Omental fat pad (tissue), 4 donors: ENCODE measurements around the gene SHANK1. TPM values are rescaled to one million over a fixed set of nuclear protein-coding genes. Genes with fewer than 3 reads are reported as not detected.

Experiments
- ATAC-seq: fragments of 150-250 bp; one replicate; pipeline ENCODE4 v1.9.1; 2016; ENCODE audit warnings: mild to moderate bottlenecking, moderate library complexity; ENCODE audit not compliant: low FRiP score
- DNase-seq: peaks from one replicate; pipeline ENCODE4 v3.0.0-alpha.2; 2019; ENCODE audit warnings: low spot score
- total RNA-seq, 4 donors: library from RNA; depleted of rRNA; stranded (reverse); fragments of >200 nt; gene quantifications; one replicate each; pipeline ENCODE4 v1.1.0, GENCODE V29; 2016
- TF ChIP-seq, protein P1 (sequence below), 3 donors: fragments of 450-650 bp; IDR thresholded peaks; one replicate each; pipeline ENCODE4 v1.5.1; 2016 to 2017; ENCODE audit warnings: antibody characterized with exemption in 3 of 3, mild to moderate bottlenecking in 3 of 3, moderate library complexity in 2 of 3

The SHANK1 gene
- total RNA-seq, 4 donors from 2014 or later: 0.37 to 2.2 TPM; not detected in 2

DNA sequence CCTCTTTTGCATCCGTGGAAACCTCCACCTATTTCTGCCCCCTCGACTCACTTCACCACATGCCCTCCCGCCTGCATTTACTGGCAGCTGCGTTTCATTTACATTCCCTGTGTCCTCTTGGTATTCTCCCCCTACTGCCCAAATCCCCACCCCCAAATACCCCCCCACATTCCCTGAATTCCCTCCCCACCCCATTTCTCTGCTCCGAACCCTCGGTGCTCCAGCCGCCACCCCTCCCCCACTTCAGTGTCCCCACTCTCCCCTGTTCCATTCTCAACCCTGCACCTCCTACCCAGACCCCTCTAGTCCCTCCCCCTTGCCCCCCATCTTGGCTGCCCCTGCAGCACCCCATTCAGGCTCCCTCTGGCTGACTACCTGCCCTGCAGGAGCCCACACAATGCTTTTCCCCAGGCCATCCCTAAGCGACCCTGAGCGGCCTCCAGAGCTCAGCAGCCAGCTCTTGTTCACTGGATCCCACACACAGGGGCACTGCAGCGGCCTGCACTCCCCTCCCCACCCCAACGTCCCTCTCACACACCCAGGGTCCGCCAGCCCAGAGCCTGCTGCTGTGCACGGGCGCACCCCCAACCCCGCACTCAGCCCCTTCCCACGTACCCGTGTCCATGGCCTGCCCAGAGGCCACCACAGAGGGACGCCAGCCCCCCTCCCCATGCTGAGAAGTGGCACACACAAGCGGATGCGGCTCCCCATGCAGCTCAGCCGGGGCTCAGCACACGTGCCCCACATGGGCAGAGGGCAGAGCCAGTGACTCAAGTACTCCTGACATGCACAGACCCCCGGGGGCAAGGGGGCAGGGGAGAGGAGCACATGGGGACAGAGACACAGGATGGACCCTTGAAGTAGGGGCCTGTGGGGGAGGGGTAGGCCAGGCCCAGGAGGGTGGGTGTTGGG lies 26.3 kb downstream of the SHANK1 start:
- TF ChIP-seq, protein P1, sequence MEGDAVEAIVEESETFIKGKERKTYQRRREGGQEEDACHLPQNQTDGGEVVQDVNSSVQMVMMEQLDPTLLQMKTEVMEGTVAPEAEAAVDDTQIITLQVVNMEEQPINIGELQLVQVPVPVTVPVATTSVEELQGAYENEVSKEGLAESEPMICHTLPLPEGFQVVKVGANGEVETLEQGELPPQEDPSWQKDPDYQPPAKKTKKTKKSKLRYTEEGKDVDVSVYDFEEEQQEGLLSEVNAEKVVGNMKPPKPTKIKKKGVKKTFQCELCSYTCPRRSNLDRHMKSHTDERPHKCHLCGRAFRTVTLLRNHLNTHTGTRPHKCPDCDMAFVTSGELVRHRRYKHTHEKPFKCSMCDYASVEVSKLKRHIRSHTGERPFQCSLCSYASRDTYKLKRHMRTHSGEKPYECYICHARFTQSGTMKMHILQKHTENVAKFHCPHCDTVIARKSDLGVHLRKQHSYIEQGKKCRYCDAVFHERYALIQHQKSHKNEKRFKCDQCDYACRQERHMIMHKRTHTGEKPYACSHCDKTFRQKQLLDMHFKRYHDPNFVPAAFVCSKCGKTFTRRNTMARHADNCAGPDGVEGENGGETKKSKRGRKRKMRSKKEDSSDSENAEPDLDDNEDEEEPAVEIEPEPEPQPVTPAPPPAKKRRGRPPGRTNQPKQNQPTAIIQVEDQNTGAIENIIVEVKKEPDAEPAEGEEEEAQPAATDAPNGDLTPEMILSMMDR (IDR thresholded peaks at IDR 0.05): no peak
- DNase-seq: no peak
- no peak for ATAC-seq

DNA sequence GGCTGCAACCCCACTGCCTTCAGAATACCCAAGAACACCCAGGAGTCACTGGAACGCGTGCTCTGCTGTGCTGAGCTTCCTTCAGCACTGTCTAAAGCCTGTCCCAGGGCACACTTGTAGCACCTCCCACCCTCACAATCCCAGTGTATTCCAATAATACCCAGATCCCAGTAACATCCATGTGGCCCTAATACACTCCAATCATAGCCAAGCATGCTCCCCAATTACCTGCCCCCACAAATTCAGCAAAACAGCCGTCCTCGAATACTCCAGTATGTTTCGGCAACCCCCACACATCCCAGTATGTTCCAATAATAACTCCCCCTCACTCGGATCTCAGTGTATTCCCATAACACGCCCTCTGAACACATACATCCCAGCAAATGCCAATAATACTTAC lies 29.2 kb downstream of the SHANK1 start:
- no peak for ATAC-seq
- no peak for DNase-seq

DNA sequence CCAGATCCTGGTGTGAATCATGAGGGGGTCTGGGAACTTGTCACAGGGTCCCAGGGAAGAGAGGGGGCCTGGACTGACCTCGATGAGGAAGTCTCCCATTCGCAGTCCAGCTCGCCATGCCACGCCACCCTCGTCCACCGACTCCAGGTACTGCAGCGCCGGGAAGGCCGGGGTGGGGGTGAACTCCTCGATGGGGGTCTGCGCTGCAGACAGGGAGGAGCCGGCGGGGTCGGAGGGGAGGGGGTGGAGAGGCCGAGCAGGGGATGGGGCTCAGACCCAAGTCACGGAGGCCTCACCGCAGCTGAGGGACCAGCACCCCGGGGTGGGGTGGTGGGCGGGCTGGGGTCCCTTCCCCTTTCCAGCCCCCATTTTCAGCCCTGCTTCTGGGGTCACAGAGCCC lies 30.8 kb downstream of the SHANK1 start:
- ATAC-seq (no peak), DNase-seq (no peak)
- TF ChIP-seq, protein P1 (IDR thresholded peaks at IDR 0.05): no peak

More for the DNA sequence above, 29.2 kb downstream of the SHANK1 start:
- TF ChIP-seq, protein P1 (IDR thresholded peaks at IDR 0.05): no peak

DNA sequence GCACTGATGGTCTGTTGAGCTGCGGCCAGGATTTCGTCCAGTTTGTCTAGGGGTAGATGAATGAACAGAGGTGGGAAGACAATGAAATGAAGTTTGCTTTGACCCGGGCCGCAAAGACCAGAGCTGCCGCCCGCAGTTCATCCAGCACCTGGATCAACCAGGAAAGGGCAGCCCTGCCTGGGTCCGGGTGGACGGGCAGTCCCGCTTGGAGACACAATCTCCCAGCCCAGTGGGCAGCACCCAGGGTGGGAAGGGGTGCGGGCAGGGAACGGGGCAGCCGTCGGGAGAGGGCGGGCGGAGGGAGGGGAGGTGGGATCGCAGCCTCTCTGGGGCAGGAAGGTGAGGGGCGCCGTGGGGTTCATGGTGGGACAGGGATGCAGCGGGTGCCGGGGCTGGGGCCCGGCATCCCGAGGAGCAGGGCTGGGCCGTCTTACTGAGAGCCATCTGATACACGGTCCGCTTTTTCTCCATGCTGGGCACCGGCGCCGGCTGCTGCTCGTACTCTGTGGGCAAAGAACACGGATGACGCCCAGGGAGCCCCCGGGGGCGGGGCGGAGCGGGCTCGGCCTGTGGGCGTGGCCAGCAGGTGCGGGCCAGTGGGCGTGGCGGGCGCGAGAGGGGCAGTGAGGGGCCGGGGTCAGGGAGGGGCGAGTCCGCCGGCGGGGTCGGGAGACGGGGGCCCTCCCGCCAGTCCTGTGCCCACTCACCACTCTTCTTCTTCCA lies 33.1 kb downstream of the SHANK1 start:
- TF ChIP-seq, protein P1 (IDR thresholded peaks at IDR 0.05): no peak
- no peak for DNase-seq

DNA sequence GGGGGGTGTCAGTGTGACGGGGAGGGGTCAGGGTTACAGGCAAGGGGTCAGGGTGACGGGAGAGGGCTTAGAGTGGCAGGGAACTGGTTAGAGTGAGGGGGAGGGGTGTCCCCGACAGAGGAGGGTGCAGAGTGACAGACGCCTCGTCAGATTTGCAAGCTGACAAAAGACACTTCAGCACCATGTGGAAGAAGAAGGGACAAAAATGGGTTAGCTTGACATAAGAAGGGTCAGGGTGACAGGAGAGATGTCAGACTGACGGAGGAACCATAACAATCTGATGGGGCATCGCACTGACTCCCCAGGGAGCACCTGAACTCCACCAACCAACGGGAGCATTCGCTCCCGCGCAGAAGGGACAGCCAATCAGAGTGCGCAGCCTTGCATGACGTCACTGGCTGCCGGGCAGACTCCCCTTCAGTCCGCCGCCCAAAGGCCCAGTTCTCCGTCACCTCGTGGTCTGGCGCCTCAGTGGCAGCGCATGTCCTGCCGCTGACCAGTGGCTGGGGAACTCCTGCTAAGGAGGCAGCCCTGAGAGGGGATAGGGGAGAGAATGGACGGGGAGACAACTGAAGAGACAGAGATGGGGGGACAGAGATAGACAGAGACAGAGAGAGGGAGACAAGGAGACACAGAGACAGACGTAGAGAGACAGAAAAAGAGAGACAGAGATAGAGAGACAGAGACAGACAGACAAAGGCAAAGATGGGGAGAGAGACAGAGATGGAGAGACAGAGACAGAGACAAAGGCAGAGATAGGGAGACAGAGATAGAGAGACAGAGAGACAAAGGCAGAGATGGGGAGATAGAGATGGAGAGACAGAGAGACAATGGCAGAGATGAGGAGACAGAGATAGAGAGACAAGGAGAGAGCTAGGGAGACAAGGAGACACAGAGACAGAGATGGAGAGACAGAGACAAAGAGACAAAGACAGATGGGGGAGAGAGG lies 40.2 kb downstream of the SHANK1 start:
- DNase-seq (peak; percentile 70), ATAC-seq (peak; percentile 80)
- TF ChIP-seq, protein P1 (IDR thresholded peaks at IDR 0.05): no peak

More for the DNA sequence above, 33.1 kb downstream of the SHANK1 start:
- no peak for ATAC-seq

DNA sequence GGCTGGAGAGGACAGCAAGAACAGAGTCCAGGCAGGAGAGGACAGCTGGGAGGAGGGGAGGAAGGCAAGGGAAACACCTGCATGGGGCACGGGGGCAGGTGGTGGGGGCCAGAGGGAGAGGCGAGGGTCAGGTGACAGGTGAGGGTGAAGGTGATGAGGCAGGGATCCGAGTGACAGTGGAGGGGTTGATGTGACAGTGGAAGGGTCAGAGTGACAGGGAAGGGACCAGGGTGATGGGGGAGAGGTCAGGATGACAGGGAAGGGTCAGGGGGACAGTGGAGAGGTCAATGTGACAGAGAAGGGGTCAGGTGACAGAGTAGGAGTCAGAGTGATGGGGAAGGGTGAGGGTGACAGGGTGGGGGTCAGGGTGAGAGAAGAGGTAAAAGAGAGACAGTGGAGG lies 41.3 kb downstream of the SHANK1 start:
- DNase-seq: no peak
- no peak for ATAC-seq
- TF ChIP-seq, protein P1 (IDR thresholded peaks at IDR 0.05): no peak
